ENCODE measurements around the gene TET2.

- TF ChIP-seq POLR2A (IDR thresholded peaks at IDR 0.05) = no peak
- TF ChIP-seq, protein P1, sequence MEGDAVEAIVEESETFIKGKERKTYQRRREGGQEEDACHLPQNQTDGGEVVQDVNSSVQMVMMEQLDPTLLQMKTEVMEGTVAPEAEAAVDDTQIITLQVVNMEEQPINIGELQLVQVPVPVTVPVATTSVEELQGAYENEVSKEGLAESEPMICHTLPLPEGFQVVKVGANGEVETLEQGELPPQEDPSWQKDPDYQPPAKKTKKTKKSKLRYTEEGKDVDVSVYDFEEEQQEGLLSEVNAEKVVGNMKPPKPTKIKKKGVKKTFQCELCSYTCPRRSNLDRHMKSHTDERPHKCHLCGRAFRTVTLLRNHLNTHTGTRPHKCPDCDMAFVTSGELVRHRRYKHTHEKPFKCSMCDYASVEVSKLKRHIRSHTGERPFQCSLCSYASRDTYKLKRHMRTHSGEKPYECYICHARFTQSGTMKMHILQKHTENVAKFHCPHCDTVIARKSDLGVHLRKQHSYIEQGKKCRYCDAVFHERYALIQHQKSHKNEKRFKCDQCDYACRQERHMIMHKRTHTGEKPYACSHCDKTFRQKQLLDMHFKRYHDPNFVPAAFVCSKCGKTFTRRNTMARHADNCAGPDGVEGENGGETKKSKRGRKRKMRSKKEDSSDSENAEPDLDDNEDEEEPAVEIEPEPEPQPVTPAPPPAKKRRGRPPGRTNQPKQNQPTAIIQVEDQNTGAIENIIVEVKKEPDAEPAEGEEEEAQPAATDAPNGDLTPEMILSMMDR (IDR thresholded peaks at IDR 0.05) = no peak
Observed at GRCh38 chr4:105248613-105249012, 101.9 kb downstream of the TET2 start.

Data from right lobe of liver (tissue), 4 donors.